NCI-H1694 treated with DMSO at 0.1 percent for 48 hours (cell line): ENCODE measurements around the gene RBBP9.
"Not testable (repeated sequence)": the region's sequence is repeated elsewhere in the genome, so short reads cannot be mapped to it uniquely, and the experiment has no call there.

Experiments used
- DNase-seq: peaks from one replicate; lab custom pipeline; 2025; lab: John Stamatoyannopoulos, UW

RBBP9 gene

DNA sequence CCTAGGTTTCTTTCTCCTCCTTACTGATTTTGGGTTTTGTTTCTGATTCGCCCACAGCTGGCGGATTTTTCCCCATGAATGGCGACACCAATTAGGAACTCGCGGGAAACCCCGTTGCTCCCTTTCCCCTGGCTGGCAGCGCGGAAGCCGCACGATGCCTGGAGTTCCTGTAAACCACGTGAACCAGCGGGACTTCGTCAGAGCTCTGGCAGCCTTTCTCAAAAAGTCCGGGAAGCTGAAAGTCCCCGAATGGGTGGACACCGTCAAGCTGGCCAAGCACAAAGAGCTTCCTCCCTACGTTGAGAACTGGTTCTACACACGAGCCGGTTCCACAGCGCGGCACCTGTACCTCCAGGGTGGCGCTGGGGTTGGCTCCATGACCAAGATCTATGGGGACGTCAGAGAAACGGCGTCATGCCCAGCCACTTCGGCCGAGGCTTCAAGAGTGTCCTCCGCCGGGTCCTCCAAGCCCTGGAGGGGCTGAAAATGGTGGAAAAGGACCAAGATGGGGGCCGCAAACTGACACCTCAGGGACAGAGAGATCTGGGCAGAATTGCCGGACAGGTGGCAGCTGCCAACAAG lies 7.5 kb upstream of the RBBP9 start:
- no peak for DNase-seq

DNA sequence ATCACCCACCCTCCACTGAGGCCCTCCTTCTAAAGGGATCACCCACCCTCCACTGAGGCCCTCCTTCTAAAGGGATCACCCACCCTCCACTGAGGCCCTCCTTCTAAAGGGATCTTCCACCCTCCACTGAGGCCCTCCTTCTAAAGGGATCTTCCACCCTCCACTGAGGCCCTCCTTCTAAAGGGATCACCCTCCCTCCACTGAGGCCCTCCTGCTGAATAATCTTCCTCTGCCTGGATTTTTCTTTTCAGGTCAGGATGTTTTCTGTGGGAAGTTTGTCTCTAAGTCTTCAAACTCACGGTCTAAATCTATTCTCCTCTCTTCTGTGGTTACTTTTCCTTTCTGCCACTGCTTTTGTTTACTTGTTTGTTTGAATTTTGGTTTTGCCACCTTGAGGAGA lies 4.6 kb upstream of the RBBP9 start:
- not testable (repeated sequence) for DNase-seq

DNA sequence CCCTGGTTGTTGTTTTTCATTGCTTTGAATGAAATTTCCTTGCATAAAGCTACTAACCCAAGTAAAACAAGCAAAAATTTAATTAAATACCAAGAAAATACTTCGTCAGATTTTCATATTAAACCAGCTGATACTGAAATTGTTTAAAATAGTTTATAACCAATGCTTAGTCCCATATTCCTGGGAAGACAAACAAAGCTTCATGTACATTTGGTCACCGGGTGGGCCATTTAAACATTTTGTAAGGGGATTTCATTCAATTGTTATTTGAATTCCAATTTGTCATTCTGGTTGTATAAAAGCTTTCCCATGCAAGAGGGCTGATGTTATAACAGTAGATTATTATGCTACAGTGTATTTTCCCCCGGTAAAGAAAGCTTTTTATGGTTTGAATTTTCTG lies 578 bp upstream of the RBBP9 start:
- no peak for DNase-seq

DNA sequence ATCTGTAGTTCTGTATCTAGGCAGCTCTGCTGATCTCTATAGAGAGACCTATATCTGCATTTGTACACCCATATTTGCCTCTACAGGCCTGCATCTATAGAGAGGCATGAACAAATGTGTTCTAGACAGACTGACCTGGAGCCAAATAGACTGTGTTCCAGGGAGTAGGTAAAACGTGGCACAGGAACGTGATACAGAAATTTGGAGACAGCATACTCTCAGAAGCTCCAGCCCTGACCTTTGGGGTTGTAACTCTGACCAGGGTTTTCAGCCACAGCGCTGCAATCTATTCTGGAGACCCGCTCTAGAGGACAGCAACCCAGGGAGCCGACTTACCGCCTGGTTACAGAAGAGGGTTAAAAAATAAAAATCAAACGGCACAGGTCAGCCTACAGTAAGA lies 983 bp downstream of the RBBP9 start:
- DNase-seq, result peak; percentile 3

DNA sequence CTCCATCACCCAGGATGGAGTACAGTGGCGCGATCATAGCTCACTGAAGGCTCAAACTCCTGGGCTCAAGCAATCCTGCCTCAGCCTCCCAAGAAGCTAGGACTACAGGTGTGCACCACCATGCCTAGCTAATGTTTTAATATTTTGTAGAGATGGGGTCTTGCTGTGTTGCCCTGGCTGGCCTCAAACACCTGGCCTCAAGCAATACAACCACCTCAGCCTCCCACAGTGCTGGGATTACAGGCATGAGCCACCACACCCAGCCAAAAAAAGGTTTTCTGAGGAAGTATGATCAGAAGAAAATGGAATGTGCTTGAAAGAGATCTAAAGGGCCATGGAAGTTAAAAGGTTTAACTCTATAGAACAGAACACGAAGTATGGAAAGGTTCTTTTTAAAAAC lies 8.7 kb downstream of the RBBP9 start:
- no peak for DNase-seq

DNA sequence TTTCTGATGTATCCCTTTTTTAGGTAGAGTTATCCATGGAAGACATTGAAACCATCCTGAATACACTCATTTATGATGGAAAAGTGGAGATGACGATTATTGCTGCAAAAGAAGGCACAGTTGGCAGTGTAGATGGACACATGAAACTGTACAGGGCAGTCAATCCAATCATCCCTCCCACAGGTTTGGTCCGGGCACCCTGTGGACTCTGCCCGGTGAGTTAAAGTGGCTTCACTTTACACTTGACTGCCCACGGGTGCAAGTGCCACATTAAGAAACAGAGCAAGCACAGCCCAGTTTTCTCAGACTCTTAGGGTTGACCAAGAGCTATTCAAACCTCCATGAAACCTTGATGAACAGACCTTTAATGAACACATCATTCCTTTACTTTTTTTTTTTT lies 15.4 kb downstream of the RBBP9 start:
- DNase-seq, result no peak

DNA sequence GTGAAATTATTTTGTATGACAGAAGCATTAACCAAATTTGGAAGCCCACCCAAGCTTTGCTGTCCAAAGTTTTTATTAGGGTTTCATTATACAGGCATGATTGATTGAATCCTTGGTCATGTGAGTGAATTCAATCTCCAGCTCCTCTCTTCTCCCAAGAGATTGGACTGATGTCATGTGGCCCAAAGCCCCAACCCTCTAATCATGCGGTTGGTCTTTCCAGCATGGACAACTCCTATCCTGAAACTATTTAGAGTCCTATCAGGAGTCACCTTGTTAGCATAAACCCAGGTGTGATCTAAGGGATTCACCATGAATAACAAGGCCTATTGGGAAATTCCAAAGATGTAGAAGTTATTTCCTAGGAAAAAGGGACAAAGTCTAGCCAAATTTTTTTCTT lies 19.2 kb downstream of the RBBP9 start:
- no peak for DNase-seq

DNA sequence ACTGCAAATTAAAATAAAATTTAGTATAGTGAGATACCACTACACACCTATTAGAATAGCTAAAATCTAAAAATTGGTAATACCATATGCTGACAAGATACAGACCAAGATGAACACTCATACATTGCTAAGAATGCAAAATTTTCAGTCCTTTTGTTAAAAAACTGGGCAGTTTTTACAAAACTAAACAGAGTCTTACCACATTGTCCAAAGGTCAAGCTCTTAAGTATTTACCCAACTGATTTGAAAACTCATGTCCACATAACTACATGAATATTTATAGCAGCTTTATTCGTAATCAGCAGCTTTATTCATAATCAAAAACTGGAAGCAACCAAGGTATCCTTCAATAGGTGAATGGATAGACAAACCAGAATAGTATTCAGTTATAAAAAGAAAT lies 19.8 kb downstream of the RBBP9 start:
- no peak for DNase-seq

DNA sequence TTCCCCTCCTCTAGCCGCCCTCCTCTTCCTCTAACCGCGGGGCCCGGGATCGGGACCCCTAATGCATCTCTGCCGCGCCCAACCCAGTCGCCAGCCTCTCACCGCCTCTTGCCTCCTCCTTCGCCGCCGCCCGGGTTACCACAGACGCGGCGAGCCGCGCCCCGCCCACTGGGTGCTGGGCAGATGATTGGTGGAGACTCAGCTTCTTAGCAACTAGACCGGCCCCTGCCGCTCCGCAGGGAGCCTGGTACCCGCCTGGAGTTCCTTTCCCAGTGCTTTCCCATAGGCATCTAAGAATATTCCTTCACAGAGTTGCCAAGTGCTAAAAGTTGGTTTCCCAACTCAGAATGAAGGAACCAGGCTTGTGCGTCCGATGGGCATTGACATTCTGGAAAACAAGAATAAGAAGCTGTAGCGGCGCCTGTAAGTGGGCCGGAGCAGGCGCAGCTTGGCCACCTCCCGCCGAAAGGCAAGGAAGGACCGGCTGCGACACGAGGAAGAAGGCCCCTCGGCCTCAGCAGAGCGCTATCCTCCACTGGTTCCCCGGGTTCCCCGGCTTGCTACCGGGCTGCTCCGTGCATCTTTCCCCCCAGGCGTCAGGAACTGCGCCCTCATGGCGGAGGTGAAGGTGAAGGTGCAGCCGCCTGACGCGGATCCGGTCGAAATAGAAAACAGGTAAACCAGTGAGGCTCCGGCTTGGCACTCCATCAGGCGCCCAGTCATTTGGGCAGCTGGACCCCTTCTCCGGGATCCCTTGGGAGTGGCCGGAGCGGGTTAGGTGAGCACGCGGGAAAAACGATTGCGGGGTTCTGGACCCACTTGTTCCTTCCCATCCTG lies 29.9 kb downstream of the RBBP9 start, which contains the start of the genes DZANK1 and POLR3F:
TSS of gene DZANK1 (minus strand) at position 137 of the 837 bp plus-strand sequence. CDS start 1,672 bp downstream, outside the sequence.
TSS of gene POLR3F (plus strand) at position 497 of the 837 bp plus-strand sequence. CDS start at position 614, 117 bp downstream.
- DNase-seq, result peak; percentile 88

DNA sequence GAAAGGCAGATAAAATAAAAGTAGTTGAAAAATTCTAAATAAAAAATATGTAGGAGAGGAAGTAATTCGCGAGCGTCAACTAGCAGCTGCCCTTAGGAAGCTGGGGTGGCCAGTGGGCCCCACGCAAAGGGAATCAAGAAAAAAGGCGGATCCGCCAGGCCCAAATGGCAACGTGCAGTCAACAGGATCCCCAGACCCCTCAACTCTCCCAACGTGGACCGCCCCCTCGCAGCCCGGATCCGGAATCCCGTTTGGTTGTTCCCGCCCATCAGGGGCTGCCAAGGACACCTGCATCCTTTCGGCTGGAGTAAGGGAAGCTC lies 30.5 kb downstream of the RBBP9 start:
- no peak for DNase-seq

DNA sequence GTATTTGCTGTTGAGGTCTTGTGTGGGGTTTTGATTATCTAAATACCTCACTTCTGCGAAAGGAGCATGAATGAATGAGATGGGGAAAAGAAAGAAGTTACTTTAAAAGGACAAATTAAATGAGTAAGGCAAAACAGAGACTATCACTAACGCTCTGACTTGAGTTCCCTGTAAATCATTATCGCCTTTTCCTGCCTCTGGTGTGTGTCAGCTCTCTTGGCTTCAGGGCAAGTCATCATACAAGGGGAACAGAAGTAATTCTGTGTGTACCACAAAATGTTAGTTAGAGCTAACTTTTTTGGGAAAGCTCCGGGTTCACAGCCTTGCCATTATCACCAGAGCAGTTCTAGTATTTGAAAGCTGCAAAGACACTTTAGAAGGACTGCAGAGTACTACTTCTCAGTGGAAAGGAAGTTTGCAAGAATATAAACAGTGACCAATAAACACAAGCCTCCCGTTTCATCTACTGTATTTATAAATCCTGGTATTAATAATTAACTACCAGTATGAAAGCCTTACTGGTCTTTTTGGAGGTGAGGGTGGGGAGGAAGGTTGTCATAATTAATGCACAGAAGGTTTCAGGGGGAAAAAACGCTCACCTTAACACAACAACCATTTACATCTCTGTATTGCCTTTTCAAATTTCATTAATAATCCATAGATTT lies 31.4 kb downstream of the RBBP9 start:
- DNase-seq, result no peak

DNA sequence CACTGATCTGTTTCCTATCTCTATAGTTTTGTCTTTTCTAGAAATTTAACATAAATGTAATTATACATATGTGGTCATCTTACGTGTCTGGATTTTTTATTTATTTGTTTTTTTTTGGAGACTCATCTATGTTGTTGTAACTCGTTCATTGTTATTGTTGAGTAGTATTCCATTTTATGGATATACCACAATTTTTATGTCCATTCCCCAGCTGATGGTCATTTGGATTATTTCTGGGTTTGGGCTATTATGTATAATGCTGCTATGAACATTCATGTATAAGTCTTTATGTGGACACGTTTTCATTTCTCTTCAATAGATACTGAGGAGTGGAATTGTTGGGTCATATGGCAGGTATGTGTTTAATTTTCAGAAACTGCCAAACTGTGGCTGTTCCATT lies 40.4 kb downstream of the RBBP9 start:
- DNase-seq, result no peak

DNA sequence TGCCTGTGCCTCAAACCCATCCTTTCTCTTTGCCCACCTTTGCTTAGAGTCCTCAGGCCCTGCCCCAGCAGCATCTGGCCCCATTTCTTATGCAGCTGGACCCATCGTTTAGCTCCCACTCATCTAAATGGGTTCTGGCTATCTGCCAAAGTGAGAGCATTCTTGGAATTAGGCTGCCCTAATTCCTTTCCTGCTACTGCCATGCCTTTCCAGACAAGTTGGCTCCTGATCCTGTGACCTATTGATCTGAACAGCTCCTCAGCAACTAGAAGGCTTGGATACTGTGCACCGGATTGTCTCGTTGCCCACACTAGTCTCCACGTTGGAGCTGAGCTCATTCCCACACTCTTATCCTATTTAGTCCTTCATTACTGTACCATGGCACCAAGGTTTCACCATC lies 53.1 kb downstream of the RBBP9 start:
- peak; percentile 0 for DNase-seq

DNA sequence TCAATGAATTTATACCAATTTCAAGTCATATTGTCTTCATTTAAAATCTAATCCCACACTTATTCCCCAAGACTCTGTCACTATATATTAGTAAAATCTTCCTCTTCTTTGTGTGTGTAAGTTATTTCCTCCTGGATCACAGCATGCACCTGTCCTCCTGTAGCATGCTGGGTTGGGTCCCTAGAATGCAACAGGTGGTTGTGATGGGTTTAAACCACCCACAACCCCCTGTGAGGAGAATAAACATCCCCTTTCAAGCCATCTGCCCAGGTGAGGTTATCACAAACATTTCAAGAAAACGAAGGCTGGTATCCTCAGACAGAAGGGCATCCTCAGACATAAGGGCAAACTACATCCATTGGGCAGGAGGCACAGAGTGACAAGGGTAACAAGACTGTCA lies 56.6 kb downstream of the RBBP9 start:
- no peak for DNase-seq

DNA sequence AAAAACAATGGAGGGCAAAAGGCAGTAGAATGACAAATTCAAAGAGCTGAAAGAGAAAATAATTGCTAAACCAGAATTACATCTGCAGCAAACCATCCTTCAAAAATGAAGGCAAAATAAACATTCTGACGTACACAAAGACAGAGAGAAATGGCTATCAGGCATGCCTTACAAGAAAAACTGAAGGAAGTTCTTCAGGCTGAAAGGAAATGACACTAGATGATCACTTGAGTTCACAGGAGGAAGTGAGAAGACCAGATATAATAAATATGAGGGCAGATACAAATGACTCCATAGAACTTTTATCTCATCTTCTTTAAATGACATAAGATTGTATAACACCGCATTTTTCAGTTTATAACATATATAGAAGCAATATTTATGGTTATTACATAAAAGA lies 60.2 kb downstream of the RBBP9 start:
- no peak for DNase-seq
